MCF 10A (cell line): ENCODE data around the gene ZNHIT2. TPM values are rescaled to one million over a fixed set of nuclear protein-coding genes. Genes with fewer than 3 reads are reported as not detected.
A peak's percentile ranks its signal among the peaks of the same experiment; 100 is the strongest.

ENCODE experiments used
- BruUV-seq: library from RNA; stranded (reverse); fragments of 400-500 nt; replicated peaks from 2 replicates; lab custom pipeline; 2021; lab: Mats Ljungman, UMichigan
- CTCF ChIA-PET: fragments of 300-600 bp; sonication (Branson Sonifier 250); formaldehyde crosslinking; extraction: SDS; loops from one replicate; lab custom pipeline; 2021; ENCODE audit warnings: antibody characterized with exemption, inconsistent platforms; lab: Yijun Ruan, JAX
- POLR2A ChIA-PET: fragments of 300-600, 350-650 bp; sonication (Branson Sonifier 250); formaldehyde crosslinking; extraction: SDS; loops from one replicate; lab custom pipeline; 2020; ENCODE audit warnings: antibody characterized with exemption, inconsistent platforms; lab: Yijun Ruan, JAX
- DNase-seq: peaks from one replicate; pipeline ENCODE4 v3.0.0-alpha.2; 2018; ENCODE audit not compliant: unreplicated experiment
- H3K27ac Mint-ChIP-seq: one replicate; pipeline ENCODE4 v1.8.0; 2022; ENCODE audit warnings: mild to moderate bottlenecking, low read depth, mixed read lengths; ENCODE audit not compliant: unreplicated experiment
- H3K27me3 Mint-ChIP-seq: one replicate; pipeline ENCODE4 v1.8.0; 2022; ENCODE audit warnings: mixed read lengths; ENCODE audit not compliant: insufficient read depth, unreplicated experiment
- H3K36me3 Mint-ChIP-seq: one replicate; pipeline ENCODE4 v1.8.0; 2022; ENCODE audit warnings: mild to moderate bottlenecking, moderate library complexity, mixed read lengths; ENCODE audit not compliant: insufficient read depth, unreplicated experiment
- H3K4me1 Mint-ChIP-seq: one replicate; pipeline ENCODE4 v1.8.0; 2022; ENCODE audit warnings: mixed read lengths; ENCODE audit not compliant: insufficient read depth, unreplicated experiment
- H3K4me3 Mint-ChIP-seq: one replicate; pipeline ENCODE4 v1.8.0; 2022; ENCODE audit warnings: mild to moderate bottlenecking, moderate library complexity, mixed read lengths; ENCODE audit not compliant: unreplicated experiment
- H3K9me3 Mint-ChIP-seq: one replicate; pipeline ENCODE4 v1.8.0; 2022; ENCODE audit warnings: mixed read lengths; ENCODE audit not compliant: unreplicated experiment
- CTCF ChIP-seq: fragments of 200-600 bp; IDR thresholded peaks from one replicate; pipeline ENCODE4 v1.8.0; 2022; ENCODE audit warnings: antibody characterized with exemption, mild to moderate bottlenecking; ENCODE audit not compliant: unreplicated experiment
- intact Hi-C: fragments of 100-400 bp; cut with micrococcal nuclease; formaldehyde crosslinking; loops from 2 replicates; pipeline ENCODE4 v1.14.1; 2022
- total RNA-seq: library from RNA; stranded (reverse); gene quantifications from 2 replicates; pipeline ENCODE4 v1.2.3, GENCODE V29; 2022

Gene ZNHIT2
- total RNA-seq, 1 experiment from 2014 or later = 23.6 TPM

GRCh38 chr11:65083834-65084597, 33.5 kb downstream of the ZNHIT2 start, which contains the start of the genes CDCA5 and ZFPL1:
Gene CDCA5 (minus strand): TSS chr11:65084040. CDS start chr11:65083978, 62 bp downstream.
Gene ZFPL1 (plus strand): TSS chr11:65084222. CDS start chr11:65084699, 477 bp downstream.
- Mint-ChIP-seq H3K36me3 (peaks cover 36% of the 10 kb centered on the region), H3K27ac (peak within 1 kb of the TSS; percentile 99), H3K9me3 (no peaks in the 10 kb centered on the region), H3K27me3 (no peaks in the 10 kb centered on the region), H3K4me3 (peak within 1 kb of the TSS; percentile 99), H3K4me1 (peaks cover 25% of the 10 kb centered on the region)
- intact Hi-C loops = loop anchor here (5.0 kb wide), 2 partner anchors 42 to 57 kb away; partner anchors contain the start of genes SAC3D1 and SNX15
- ChIA-PET CTCF (interaction anchor here (1.7 kb wide), 1 partner anchor 43 kb away, joined by 10 read pairs; the partner anchor contains the start of gene SAC3D1), POLR2A (interaction anchor here (0.7 to 1.7 kb wide), 4 partner anchors 13 to 41 kb away, joined by 3 to 11 read pairs (median 4); partner anchors contain the start of gene ZNHIT2)
- no peak for TF ChIP-seq CTCF
- DNase-seq = peak; percentile 94
- BruUV-seq = no TSS peak

GRCh38 chr11:65083134-65083833, 34.2 kb downstream of the ZNHIT2 start:
- intact Hi-C loops = loop anchor here (5.0 kb wide), 2 partner anchors 41 to 56 kb away; partner anchors contain the start of genes SAC3D1 and SNX15
- Mint-ChIP-seq H3K36me3 (peaks cover 32% of the 10 kb centered on the region), H3K27ac (peak overlapping the region; percentile 99), H3K27me3 (no peaks in the 10 kb centered on the region), H3K9me3 (no peaks in the 10 kb centered on the region), H3K4me1 (peaks cover 32% of the 10 kb centered on the region), H3K4me3 (peak overlapping the region; percentile 99)
- BruUV-seq = TSS peak; percentile 54
- no peak for TF ChIP-seq CTCF
- ChIA-PET CTCF (interaction anchor here (0.7 to 1.7 kb wide), 2 partner anchors 33 to 43 kb away, joined by 3 to 10 read pairs; partner anchors contain the start of gene SAC3D1), POLR2A (interaction anchor here (0.7 to 1.7 kb wide), 6 partner anchors 14 to 56 kb away, joined by 3 to 11 read pairs (median 4); partner anchors contain the start of genes FAU, MRPL49, SNX15 and ZNHIT2)
- no peak for DNase-seq

GRCh38 chr11:65078786-65079342, 38.6 kb downstream of the ZNHIT2 start:
- Mint-ChIP-seq H3K27me3 (no peaks in the 10 kb centered on the region), H3K36me3 (no peaks in the 10 kb centered on the region), H3K4me1 (peaks cover 31% of the 10 kb centered on the region), H3K27ac (peak overlapping the region; percentile 57), H3K4me3 (no peak overlapping the region), H3K9me3 (no peaks in the 10 kb centered on the region)
- ChIA-PET POLR2A (interaction anchor here (0.6 to 0.9 kb wide), 2 partner anchors 15 to 101 kb away, joined by 3 read pairs; no protein-coding TSS in a partner anchor), CTCF (interaction anchor here (0.5 to 2.0 kb wide), 7 partner anchors 9 to 583 kb away, joined by 3 to 6 read pairs (median 3); no protein-coding TSS in a partner anchor)
- intact Hi-C loops = loop anchor here (5.0 kb wide), 1 partner anchor 67 kb away; the partner anchor contains the start of gene ARL2
- no TSS peak for BruUV-seq
- TF ChIP-seq CTCF = no peak
- DNase-seq = no peak
